ENCODE data around the gene OCSTAMP. TPM values are rescaled to one million over a fixed set of nuclear protein-coding genes. Genes with fewer than 3 reads are reported as not detected.
A peak's percentile ranks its signal among the peaks of the same experiment; 100 is the strongest.

The OCSTAMP gene
- polyA plus RNA-seq, 6 donors from 2014 or later, result not detected

DNA sequence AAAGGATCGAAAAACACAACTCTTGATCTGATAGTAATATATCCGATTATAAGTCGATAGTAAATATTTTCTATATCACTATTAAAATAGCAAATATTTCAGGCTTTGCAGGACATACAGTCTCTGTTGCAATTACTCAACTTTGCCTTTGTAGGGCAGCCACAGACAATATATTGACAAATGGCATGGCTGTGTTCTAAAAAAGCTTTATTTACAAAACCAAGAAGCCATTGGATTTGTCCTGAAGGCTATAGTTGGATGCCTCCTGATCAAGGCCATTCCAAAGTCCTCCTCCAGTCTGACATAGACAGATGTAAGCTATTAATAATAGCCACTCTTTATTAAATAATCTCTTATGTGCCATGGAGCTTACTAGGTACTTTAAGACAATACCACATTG is 5.9 kb downstream of the OCSTAMP start:
- H3K9me3 Mint-ChIP-seq, result no peaks in the 10 kb centered on the region
- no peaks in the 10 kb centered on the region for H3K36me3 Mint-ChIP-seq
- ATAC-seq (ENCODE audit: low read depth in 2 of 2) (no peak), DNase-seq (no peak)
- H3K4me1 Mint-ChIP-seq, result peaks cover 5 to 14% (median 9%) of the 10 kb centered on the region in 3 donors
- H3K4me3 Mint-ChIP-seq, result peak overlapping the region in 2 of 8 donors; percentile 5 to 44
- H3K27me3 Mint-ChIP-seq, result peaks cover under 1 to 9% (median 9%) of the 10 kb centered on the region in 3 donors
- no peak overlapping the region for H3K27ac Mint-ChIP-seq

DNA sequence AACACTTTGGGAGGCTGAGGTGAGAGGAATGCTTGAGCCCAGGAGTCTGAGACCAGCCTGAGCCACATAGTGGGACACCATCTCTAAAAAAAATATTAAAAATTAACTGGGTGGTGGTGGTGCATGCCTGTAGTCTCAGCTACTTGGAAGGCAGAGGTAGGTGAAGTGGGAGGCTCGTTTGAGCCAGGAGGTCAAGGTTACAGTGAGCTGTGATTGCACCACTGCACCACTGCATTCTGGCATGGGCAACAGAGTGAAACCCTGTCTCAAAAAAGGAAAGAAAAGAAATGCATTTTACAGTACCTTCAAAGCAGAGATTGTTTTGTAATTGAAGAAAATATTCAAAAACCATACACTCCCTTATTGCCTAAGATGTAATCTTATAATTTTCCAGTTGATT is 6.5 kb downstream of the OCSTAMP start:
- Mint-ChIP-seq H3K36me3 (no peaks in the 10 kb centered on the region), H3K4me1 (peaks cover 5 to 14% (median 9%) of the 10 kb centered on the region in 3 donors), H3K27me3 (peaks cover 7 to 15% (median 9%) of the 10 kb centered on the region in 3 donors), H3K27ac (no peak overlapping the region), H3K4me3 (no peak overlapping the region), H3K9me3 (no peaks in the 10 kb centered on the region)
- no peak for DNase-seq
- no peak for ATAC-seq (ENCODE audit: low read depth in 2 of 2)

DNA sequence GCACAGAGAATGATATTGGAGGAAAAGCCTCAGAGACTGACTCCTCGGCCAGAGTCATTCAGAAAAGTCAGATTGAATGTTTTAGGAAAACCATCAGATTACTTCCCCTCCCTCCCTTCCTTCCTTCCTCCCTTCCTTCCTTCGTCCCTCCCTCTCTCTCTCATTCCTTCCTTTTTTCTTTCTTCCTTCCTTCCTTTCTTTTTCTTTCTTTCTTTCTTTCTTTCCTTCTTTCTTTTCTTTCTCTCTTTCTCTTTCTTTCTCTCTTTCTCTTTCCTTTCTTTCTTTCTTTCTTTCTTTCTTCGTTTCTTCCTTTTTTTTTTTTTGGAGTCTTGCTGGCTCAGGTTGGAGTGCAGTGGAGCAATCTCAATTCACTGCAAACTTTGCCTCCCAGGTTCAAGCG is 7.4 kb downstream of the OCSTAMP start:
- H3K27ac Mint-ChIP-seq, result no peak overlapping the region
- H3K27me3 Mint-ChIP-seq, result peaks cover 9 to 24% (median 16%) of the 10 kb centered on the region in 3 donors
- H3K4me3 Mint-ChIP-seq, result no peak overlapping the region
- no peaks in the 10 kb centered on the region for H3K9me3 Mint-ChIP-seq
- no peaks in the 10 kb centered on the region for H3K36me3 Mint-ChIP-seq
- H3K4me1 Mint-ChIP-seq, result peaks cover 5 to 14% (median 9%) of the 10 kb centered on the region in 3 donors
- DNase-seq (no peak), ATAC-seq (ENCODE audit: low read depth in 2 of 2) (no peak)

DNA sequence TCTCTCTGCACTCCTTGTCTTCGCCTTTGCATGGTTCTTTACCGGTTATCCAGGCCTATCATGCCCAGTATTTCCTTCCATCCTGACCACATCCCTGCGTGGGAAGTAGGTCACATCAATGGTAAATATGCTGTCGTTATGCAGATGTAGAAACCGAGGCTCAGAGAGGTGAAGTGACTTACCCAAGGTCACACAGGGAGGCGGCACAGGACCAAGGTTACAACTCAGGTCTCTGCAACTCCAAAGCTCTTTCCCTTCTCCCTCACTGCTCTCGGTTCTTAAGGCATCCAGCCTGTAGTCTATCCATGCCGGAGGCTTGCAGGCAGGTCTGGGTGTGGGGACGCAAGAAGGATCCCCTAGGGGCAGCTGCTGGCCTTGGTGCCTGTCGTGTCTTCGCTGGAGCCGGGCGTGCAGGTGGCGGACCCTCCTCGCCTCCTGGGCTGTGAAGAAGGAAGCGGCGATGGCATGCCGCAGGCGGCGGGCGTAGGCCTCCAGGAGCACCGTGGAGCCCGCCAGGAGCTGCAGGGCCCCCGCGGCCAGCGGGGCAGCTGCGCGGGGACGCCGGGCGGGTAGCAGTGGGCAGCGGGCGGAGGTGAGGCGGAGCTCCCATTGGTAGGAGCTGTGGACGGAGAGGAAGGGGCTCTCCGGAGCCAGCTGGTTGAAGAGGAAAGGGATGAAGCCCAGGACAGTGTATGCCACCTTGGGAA is 9.1 kb downstream of the OCSTAMP start:
- Mint-ChIP-seq H3K27ac (no peak overlapping the region), H3K36me3 (no peaks in the 10 kb centered on the region), H3K9me3 (no peaks in the 10 kb centered on the region), H3K27me3 (peaks cover 13 to 37% (median 26%) of the 10 kb centered on the region in 3 donors), H3K4me1 (peaks cover 5 to 14% (median 9%) of the 10 kb centered on the region in 3 donors), H3K4me3 (no peak overlapping the region)
- ATAC-seq (ENCODE audit: low read depth in 2 of 2) (no peak), DNase-seq (no peak)

DNA sequence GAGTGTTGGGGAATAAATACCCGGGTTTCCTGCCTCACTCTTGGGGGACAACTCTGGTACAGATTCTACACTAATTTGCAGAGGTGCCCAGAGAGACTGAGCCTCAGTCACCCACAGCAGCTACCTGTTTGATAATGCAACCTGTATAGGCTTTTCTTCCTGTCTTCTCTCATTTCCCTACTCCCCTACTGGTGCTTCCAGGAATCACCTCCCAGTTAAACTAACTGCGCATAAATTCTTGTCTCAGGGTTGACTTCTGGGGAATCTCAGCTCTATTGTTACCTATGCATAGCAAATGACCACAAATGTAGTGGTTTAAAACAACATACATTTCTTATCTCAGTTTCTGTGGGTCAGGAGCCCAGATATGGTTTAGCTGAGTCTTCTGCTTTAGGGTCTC is 11.3 kb downstream of the OCSTAMP start:
- H3K36me3 Mint-ChIP-seq, result no peaks in the 10 kb centered on the region

DNA sequence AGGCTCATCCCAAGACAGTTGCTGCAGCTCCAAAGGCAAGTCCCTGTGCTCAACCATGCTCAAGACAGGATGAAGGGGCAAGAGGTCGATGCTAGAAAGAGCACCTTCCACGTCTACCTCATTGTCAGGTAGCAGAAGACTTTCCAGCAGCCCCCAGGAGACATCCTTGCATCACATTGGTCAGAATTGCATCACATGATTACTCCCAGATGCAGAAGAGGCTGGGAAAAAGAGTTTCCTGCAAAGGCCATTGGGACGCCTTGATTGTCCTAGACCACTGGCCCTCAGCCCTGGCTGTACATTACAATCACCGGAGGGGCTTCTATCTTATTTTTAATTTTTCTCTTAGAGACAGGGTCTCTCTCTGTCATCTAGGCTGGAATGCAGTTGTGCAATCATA is 19.8 kb downstream of the OCSTAMP start:
- ATAC-seq (ENCODE audit: low read depth in 2 of 2), result no peak
- Mint-ChIP-seq H3K27ac (no peak overlapping the region), H3K4me3 (no peak overlapping the region), H3K4me1 (peaks cover 0 to 3% (median 0%) of the 10 kb centered on the region in 3 donors), H3K9me3 (no peaks in the 10 kb centered on the region), H3K27me3 (peaks cover 23 to 41% (median 38%) of the 10 kb centered on the region in 3 donors), H3K36me3 (no peaks in the 10 kb centered on the region)
- DNase-seq, result no peak

More for the DNA sequence above, 11.3 kb downstream of the OCSTAMP start:
- peaks cover 17 to 37% (median 30%) of the 10 kb centered on the region in 3 donors for H3K27me3 Mint-ChIP-seq
- H3K9me3 Mint-ChIP-seq, result no peaks in the 10 kb centered on the region
- DNase-seq (no peak), ATAC-seq (ENCODE audit: low read depth in 2 of 2) (no peak)
- H3K4me3 Mint-ChIP-seq, result no peak overlapping the region
- H3K27ac Mint-ChIP-seq, result no peak overlapping the region
- peaks cover 0 to 8% (median 4%) of the 10 kb centered on the region in 3 donors for H3K4me1 Mint-ChIP-seq

DNA sequence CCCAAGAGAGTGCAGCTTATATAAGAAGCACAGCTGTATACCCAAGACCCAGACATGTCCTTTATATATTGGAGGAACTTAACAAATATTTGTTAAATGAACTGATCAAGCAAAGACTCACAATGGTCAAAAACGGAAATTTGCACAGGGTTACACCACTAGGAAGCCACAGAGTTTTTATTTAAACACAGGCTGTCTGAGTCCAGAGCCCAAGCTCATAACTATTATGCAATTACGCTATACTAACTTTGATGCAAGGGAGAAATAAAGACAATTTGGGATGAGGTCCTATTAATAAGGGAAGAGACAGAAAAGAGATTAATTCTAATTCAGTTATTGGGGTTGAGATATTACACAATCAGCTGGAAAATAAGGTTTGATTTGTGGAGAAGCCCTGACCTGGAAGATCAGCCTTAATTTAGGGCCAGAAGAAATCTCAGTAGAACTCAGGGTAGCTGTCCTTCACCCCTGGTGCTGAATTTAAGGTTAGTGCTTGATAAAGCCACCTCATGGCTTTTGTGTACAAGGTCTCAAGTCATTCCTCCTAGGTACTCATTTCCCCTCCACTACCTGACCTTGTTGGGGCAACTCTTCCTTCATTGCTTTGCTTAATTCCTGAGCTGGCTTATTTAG is 26.6 kb downstream of the OCSTAMP start:
- Mint-ChIP-seq H3K4me3 (no peak overlapping the region), H3K4me1 (no peaks in the 10 kb centered on the region), H3K9me3 (peaks cover 0 to 2% (median 0%) of the 10 kb centered on the region in 7 donors), H3K27me3 (peaks cover 37 to 55% (median 50%) of the 10 kb centered on the region in 3 donors), H3K36me3 (no peaks in the 10 kb centered on the region), H3K27ac (no peak overlapping the region)
- ATAC-seq (ENCODE audit: low read depth in 2 of 2) (no peak), DNase-seq (no peak)

DNA sequence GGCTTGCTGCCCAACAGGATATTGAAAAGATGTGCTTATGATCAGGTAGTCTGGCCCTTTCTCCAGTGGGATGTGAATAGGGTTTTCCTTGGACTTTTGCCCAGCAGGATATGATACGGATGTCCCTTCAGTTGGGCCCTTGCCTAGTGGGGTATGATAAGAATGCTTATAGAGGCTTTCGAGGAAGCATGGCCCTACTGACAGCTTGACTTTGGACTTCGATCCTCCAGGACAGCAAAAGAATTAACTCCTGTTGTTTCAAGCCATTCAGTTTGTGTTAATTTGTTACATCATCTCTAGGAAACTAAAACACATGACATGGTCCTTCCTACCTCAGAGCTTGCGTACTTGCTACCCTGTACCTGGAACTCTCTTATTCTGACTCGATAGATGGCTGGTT is 27.3 kb downstream of the OCSTAMP start:
- DNase-seq, result no peak
- Mint-ChIP-seq H3K36me3 (no peaks in the 10 kb centered on the region), H3K9me3 (peaks cover 0 to 2% (median 0%) of the 10 kb centered on the region in 7 donors), H3K4me1 (no peaks in the 10 kb centered on the region), H3K4me3 (no peak overlapping the region), H3K27me3 (peaks cover 32 to 50% (median 50%) of the 10 kb centered on the region in 3 donors), H3K27ac (no peak overlapping the region)
- no peak for ATAC-seq (ENCODE audit: low read depth in 2 of 2)

DNA sequence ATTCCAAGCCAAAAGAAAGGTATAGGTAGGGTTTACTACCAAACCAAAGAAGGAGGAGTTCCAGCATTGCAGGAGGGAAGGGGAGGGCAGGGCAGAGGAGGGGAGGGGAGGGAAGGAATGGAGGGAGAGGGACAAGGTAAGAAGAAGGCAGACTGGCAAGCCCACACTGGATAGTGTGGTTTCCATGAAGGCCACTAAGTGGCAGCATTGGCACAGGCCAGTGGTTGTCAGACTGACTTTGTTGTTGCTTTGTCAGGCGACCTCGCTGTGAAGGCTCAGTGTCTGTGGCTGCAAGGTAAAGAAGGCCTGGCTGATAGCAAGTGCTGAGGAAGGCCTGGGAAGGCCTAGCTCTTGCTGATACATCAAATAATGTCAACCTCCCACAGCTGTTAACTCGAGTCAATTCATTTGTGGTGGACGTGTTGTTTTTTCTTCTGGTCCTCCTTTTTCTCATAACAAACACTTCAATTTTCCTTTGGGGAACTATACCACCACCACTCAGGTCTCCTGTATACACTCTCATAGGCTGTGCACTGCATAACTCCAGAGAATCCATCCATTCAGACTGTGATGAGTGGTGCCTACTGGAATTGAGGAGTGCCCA is 29.4 kb downstream of the OCSTAMP start:
- peak; percentile 29 for DNase-seq
- Mint-ChIP-seq H3K4me1 (no peaks in the 10 kb centered on the region), H3K27ac (no peak overlapping the region)

DNA sequence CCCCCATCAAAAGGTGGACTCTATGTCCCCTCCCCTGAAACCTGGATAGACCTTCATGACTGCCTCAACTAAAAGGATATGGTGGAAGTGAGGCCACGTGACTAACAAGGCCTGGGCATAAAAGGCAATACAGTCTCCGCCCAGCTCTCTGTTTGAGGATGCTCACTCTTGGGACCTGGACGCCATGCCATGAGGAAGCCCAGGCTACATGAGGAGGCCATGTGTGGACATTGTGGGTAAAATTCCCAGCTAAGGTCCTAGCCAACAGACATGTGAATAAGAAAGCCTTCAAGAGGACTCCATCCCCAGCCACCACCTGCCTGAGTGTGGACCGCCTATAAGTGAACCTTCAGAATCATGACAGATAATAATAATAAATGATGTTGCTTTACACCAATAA is 29.9 kb downstream of the OCSTAMP start:
- no peaks in the 10 kb centered on the region for H3K36me3 Mint-ChIP-seq
- H3K27me3 Mint-ChIP-seq, result peaks cover 18 to 43% (median 39%) of the 10 kb centered on the region in 3 donors
- no peak for ATAC-seq (ENCODE audit: low read depth in 2 of 2)
- no peak overlapping the region for H3K4me3 Mint-ChIP-seq
- no peak overlapping the region for H3K27ac Mint-ChIP-seq
- H3K9me3 Mint-ChIP-seq, result peaks cover 0 to 2% (median 0%) of the 10 kb centered on the region in 7 donors
- no peaks in the 10 kb centered on the region for H3K4me1 Mint-ChIP-seq
- no peak for DNase-seq

More for the DNA sequence above, 29.4 kb downstream of the OCSTAMP start:
- peaks cover 0 to 2% (median 0%) of the 10 kb centered on the region in 7 donors for H3K9me3 Mint-ChIP-seq
- H3K36me3 Mint-ChIP-seq, result no peaks in the 10 kb centered on the region
- H3K27me3 Mint-ChIP-seq, result peaks cover 19 to 43% (median 40%) of the 10 kb centered on the region in 3 donors
- no peak overlapping the region for H3K4me3 Mint-ChIP-seq
- ATAC-seq (ENCODE audit: low read depth in 2 of 2), result peak in 1 of 2 donors; percentile 41

DNA sequence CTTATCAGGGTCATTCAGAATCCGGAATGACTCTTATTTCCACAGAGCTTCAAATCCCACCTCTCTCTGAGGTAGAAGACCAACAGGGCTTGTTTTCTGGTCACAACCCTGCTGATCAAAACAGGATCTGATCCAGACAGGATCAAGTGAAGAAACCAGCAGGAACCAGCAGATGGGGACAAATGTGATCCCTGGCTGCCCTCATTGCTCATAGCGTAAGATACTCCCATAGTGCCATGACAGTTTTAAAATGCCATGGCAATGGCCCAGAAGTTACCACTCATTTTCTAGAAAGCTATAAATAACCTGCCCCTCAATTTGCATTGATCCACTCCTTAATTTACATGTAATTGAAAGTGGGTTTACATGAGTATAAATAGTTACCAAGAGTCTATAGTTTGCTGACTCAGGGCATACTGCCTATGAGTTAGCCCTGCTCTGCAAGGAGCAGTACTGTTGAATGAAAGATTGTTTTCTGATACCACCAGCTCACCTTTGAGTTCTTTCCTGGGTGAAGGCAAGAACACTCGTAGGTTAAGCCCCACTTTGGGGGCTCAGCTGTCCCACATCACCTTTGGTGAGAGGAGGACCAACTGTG is 30.9 kb downstream of the OCSTAMP start:
- no peak for ATAC-seq (ENCODE audit: low read depth in 2 of 2)
- H3K4me1 Mint-ChIP-seq, result no peaks in the 10 kb centered on the region
- H3K27me3 Mint-ChIP-seq, result peaks cover 22 to 43% (median 38%) of the 10 kb centered on the region in 3 donors
- no peak overlapping the region for H3K4me3 Mint-ChIP-seq
- no peaks in the 10 kb centered on the region for H3K36me3 Mint-ChIP-seq
- no peak for DNase-seq
- no peak overlapping the region for H3K27ac Mint-ChIP-seq
- H3K9me3 Mint-ChIP-seq, result peaks cover 0 to 2% (median 0%) of the 10 kb centered on the region in 7 donors

DNA sequence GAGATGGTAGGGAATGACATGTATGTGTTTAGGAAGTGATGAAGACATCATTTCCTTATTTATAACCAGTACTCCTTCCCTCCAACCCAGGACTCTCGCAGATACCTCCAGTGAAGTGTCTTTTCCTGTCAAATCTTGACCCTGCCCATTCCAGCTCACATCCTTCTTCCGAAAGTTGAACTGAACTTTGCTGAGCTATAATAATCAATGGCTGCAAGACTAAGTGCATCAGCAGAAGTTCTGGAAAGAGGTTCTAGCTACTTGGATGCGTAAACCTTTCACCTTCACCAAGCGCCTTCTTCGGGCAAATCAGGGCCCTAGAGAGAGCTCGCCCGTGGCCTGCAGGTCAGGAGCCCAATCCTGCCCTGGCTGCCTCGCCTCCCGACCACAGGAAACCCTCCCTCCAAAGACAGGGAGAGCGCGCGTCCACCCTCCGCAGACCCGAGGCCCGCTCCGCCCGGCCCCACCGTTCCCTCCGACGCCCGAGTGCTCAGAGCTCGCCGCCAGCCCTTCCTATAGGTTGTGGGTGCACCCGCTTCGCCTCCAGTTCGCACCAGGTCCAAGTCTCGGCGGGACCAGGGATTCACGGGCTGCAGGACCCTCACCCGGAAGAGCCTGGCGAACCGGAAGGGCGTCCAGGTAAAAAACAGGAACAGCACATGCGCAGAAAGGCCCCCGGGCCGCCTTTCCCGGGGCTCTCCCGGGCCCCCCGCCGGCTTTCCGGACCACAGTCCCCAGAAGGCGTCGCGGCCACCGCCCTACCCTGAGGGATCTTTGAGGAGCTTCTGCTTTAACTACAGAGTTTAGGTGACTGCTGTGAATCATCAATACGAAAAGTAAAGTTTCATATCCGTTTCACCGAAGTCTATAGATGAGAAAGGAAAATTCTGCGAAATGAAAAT is 37.3 kb downstream of the OCSTAMP start, which contains the start of gene ZNF334:
Gene ZNF334, minus strand, starts transcription at position 617 of the 902 bp plus-strand sequence. CDS start 1,457 bp downstream, outside the sequence.
- Mint-ChIP-seq H3K36me3 (no peaks in the 10 kb centered on the region), H3K27ac (peak within 1 kb of the TSS in 2 of 6 donors; percentile 43 to 75), H3K9me3 (peaks cover 0 to 3% (median 0%) of the 10 kb centered on the region in 7 donors), H3K27me3 (peaks cover 23 to 43% (median 39%) of the 10 kb centered on the region in 3 donors), H3K4me1 (peaks cover 7 to 9% (median 7%) of the 10 kb centered on the region in 3 donors), H3K4me3 (peak within 1 kb of the TSS; percentile 71 to 90 (median 84))
- ATAC-seq (ENCODE audit: low read depth in 2 of 2), result peak; percentile 61 to 68
- DNase-seq, result no peak
